Neural progenitor cell (in vitro differentiated cells): ENCODE results near the gene SLCO3A1. TPM values are rescaled to one million over a fixed set of nuclear protein-coding genes. Genes with fewer than 3 reads are reported as not detected.
A peak's percentile ranks its signal among the peaks of the same experiment; 100 is the strongest.

Source experiments
- DNase-seq: peaks from one replicate; pipeline ENCODE4 v3.0.0-alpha.2; 2016; ENCODE audit warnings: low spot score
- H2AFZ ChIP-seq: fragments of 200-600 bp; sonication (generic); replicated peaks from 2 replicates; pipeline ENCODE4 v1.6.1; 2016; ENCODE audit warnings: antibody characterized with exemption
- H3F3A ChIP-seq: fragments of 200-600 bp; sonication (generic); 2 replicates; pipeline ENCODE4 v1.6.1; 2016; ENCODE audit warnings: antibody characterized with exemption, low read depth
- H3K27ac ChIP-seq: fragments of 200-600 bp; sonication (generic); 2 replicates; pipeline ENCODE4 v1.5.1; 2016; ENCODE audit warnings: mild to moderate bottlenecking
- H3K27me3 ChIP-seq: fragments of 200-600 bp; sonication (generic); 2 replicates; pipeline ENCODE4 v1.6.1; 2016; ENCODE audit warnings: mild to moderate bottlenecking, moderate library complexity
- H3K36me3 ChIP-seq: fragments of 200-600 bp; sonication (generic); 2 replicates; pipeline ENCODE4 v1.5.1; 2016
- H3K4me1 ChIP-seq: fragments of 200-600 bp; sonication (generic); 2 replicates; pipeline ENCODE4 v1.6.1; 2016; ENCODE audit warnings: mixed run types
- H3K4me2 ChIP-seq: fragments of 200-600 bp; sonication (generic); 2 replicates; pipeline ENCODE4 v1.6.1; 2016
- H3K4me3 ChIP-seq: fragments of 200-600 bp; sonication (generic); 2 replicates; pipeline ENCODE4 v1.5.1; 2016
- H3K79me2 ChIP-seq: fragments of 200-600 bp; sonication (generic); 2 replicates; pipeline ENCODE4 v1.6.1; 2016; ENCODE audit warnings: low read depth
- H3K9ac ChIP-seq: fragments of 200-600 bp; sonication (generic); 2 replicates; pipeline ENCODE4 v1.6.1; 2016
- H3K9me3 ChIP-seq: fragments of 200-600 bp; sonication (generic); 2 replicates; pipeline ENCODE4 v1.5.1; 2016; ENCODE audit warnings: low read depth
- H4K20me1 ChIP-seq: fragments of 200-600 bp; sonication (generic); 2 replicates; pipeline ENCODE4 v1.6.1; 2016; ENCODE audit warnings: low read depth
- H3K27ac Mint-ChIP-seq: 3 replicates; pipeline ENCODE4 v1.8.0; 2021; ENCODE audit warnings: mixed read lengths
- H3K27me3 Mint-ChIP-seq: 2 replicates; pipeline ENCODE4 v1.8.0; 2022; ENCODE audit warnings: low read depth, mild to moderate bottlenecking, inconsistent platforms, moderate library complexity, mixed read lengths; ENCODE audit not compliant: insufficient read depth
- H3K36me3 Mint-ChIP-seq: 3 replicates; pipeline ENCODE4 v1.8.0; 2021; ENCODE audit warnings: mixed read lengths
- H3K4me1 Mint-ChIP-seq: 3 replicates; pipeline ENCODE4 v1.8.0; 2021; ENCODE audit warnings: mixed read lengths
- H3K4me3 Mint-ChIP-seq: 3 replicates; pipeline ENCODE4 v1.8.0; 2021; ENCODE audit warnings: mild to moderate bottlenecking, moderate library complexity, mixed read lengths
- H3K9me3 Mint-ChIP-seq: 3 replicates; pipeline ENCODE4 v1.8.0; 2020; ENCODE audit warnings: mixed read lengths
- EZH2 ChIP-seq: fragments of 200-600 bp; sonication (generic); IDR thresholded peaks from 2 replicates; pipeline ENCODE4 v1.6.1; 2017; ENCODE audit warnings: antibody characterized with exemption, mild to moderate bottlenecking, moderate library complexity
- EZH2phosphoT487 ChIP-seq: fragments of 200-600 bp; sonication (generic); IDR thresholded peaks from 2 replicates; pipeline ENCODE4 v1.6.1; 2017; ENCODE audit warnings: antibody characterized with exemption
- total RNA-seq: library from RNA; depleted of rRNA; stranded (reverse); fragments of >200 nt; gene quantifications from 2 replicates; pipeline ENCODE4 v1.2.3, GENCODE V29; 2015; ENCODE audit warnings: low replicate concordance
- TF ChIP-seq, protein P1 (sequence below): fragments of 200-600 bp; sonication (generic); IDR thresholded peaks from 2 replicates; pipeline ENCODE4 v1.5.1; 2017; ENCODE audit warnings: antibody characterized with exemption, mild to moderate bottlenecking

Gene SLCO3A1
- total RNA-seq = 4.8 and 6.6 TPM in 2 replicates

GRCh38 chr15:91853511-91853947 is at the start of gene SLCO3A1:
SLCO3A1 (plus strand) TSS chr15:91853708.
- H3K9me3 Mint-ChIP-seq = no peaks in the 10 kb centered on the region
- Histone ChIP-seq H3K9ac (no peak within 1 kb of the TSS), H3K79me2 (peaks cover 6% of the 10 kb centered on the region), H3K27me3 (peaks cover 26% of the 10 kb centered on the region), H3K9me3 (no peaks in the 10 kb centered on the region), H3K4me3 (peak within 1 kb of the TSS; percentile 82), H3F3A (peaks cover 20% of the 10 kb centered on the region), H3K27ac (no peak within 1 kb of the TSS), H3K36me3 (no peaks in the 10 kb centered on the region), H3K4me1 (peaks cover 16% of the 10 kb centered on the region), H4K20me1 (peaks cover 22% of the 10 kb centered on the region), H3K4me2 (peak within 1 kb of the TSS; percentile 96), H2AFZ (peak within 1 kb of the TSS; percentile 100)
- H3K4me3 Mint-ChIP-seq = peak within 1 kb of the TSS; percentile 90
- DNase-seq = peak; percentile 92
- H3K27ac Mint-ChIP-seq = peak within 1 kb of the TSS; percentile 60
- H3K36me3 Mint-ChIP-seq = no peaks in the 10 kb centered on the region
- TF ChIP-seq, protein P1, sequence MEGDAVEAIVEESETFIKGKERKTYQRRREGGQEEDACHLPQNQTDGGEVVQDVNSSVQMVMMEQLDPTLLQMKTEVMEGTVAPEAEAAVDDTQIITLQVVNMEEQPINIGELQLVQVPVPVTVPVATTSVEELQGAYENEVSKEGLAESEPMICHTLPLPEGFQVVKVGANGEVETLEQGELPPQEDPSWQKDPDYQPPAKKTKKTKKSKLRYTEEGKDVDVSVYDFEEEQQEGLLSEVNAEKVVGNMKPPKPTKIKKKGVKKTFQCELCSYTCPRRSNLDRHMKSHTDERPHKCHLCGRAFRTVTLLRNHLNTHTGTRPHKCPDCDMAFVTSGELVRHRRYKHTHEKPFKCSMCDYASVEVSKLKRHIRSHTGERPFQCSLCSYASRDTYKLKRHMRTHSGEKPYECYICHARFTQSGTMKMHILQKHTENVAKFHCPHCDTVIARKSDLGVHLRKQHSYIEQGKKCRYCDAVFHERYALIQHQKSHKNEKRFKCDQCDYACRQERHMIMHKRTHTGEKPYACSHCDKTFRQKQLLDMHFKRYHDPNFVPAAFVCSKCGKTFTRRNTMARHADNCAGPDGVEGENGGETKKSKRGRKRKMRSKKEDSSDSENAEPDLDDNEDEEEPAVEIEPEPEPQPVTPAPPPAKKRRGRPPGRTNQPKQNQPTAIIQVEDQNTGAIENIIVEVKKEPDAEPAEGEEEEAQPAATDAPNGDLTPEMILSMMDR = no peak
- TF ChIP-seq EZH2phosphoT487 = no peak
- H3K27me3 Mint-ChIP-seq = peaks cover 11% of the 10 kb centered on the region
- H3K4me1 Mint-ChIP-seq = peaks cover 28% of the 10 kb centered on the region

GRCh38 chr15:91807122-91807521 is 46.4 kb upstream of the SLCO3A1 start:
- no peaks in the 10 kb centered on the region for H3K27me3 Mint-ChIP-seq
- no peaks in the 10 kb centered on the region for H3K79me2 ChIP-seq
- no peak overlapping the region for H3K4me2 ChIP-seq
- H3K9me3 Mint-ChIP-seq = peaks cover 6% of the 10 kb centered on the region
- no peaks in the 10 kb centered on the region for H3K9me3 ChIP-seq
- H3K4me1 ChIP-seq = peaks cover 8% of the 10 kb centered on the region
- no peak overlapping the region for H3K27ac Mint-ChIP-seq
- H3K36me3 Mint-ChIP-seq = no peaks in the 10 kb centered on the region
- no peak for DNase-seq
- H3K4me3 ChIP-seq = no peak overlapping the region
- no peak overlapping the region for H3K27ac ChIP-seq
- H3F3A ChIP-seq = no peaks in the 10 kb centered on the region
- H3K27me3 ChIP-seq = no peaks in the 10 kb centered on the region
- no peaks in the 10 kb centered on the region for H3K36me3 ChIP-seq
- H3K4me3 Mint-ChIP-seq = no peak overlapping the region
- no peak overlapping the region for H3K9ac ChIP-seq
- H4K20me1 ChIP-seq = no peaks in the 10 kb centered on the region
- H2AFZ ChIP-seq = no peak overlapping the region
- H3K4me1 Mint-ChIP-seq = peaks cover 7% of the 10 kb centered on the region
- TF ChIP-seq EZH2 = no peak
- no peak for TF ChIP-seq EZH2phosphoT487
- TF ChIP-seq, protein P1 = no peak

GRCh38 chr15:91813924-91814323 is 39.6 kb upstream of the SLCO3A1 start:
- Mint-ChIP-seq H3K27ac (no peak overlapping the region), H3K4me3 (no peak overlapping the region), H3K27me3 (peaks cover 2% of the 10 kb centered on the region), H3K4me1 (peaks cover 2% of the 10 kb centered on the region), H3K9me3 (peaks cover 20% of the 10 kb centered on the region), H3K36me3 (peaks cover 2% of the 10 kb centered on the region)
- H3K36me3 ChIP-seq = no peaks in the 10 kb centered on the region
- no peaks in the 10 kb centered on the region for H3K27me3 ChIP-seq
- H3K4me1 ChIP-seq = no peaks in the 10 kb centered on the region
- no peaks in the 10 kb centered on the region for H3K79me2 ChIP-seq
- no peak overlapping the region for H3K4me2 ChIP-seq
- no peaks in the 10 kb centered on the region for H4K20me1 ChIP-seq
- TF ChIP-seq, protein P1 = no peak
- TF ChIP-seq EZH2 (no peak), EZH2phosphoT487 (no peak)
- no peak overlapping the region for H2AFZ ChIP-seq
- no peaks in the 10 kb centered on the region for H3F3A ChIP-seq
- DNase-seq = no peak
- H3K27ac ChIP-seq = no peak overlapping the region
- no peak overlapping the region for H3K9ac ChIP-seq
- H3K4me3 ChIP-seq = no peak overlapping the region
- peaks cover 8% of the 10 kb centered on the region for H3K9me3 ChIP-seq
